HEK293 (cell line): ENCODE measurements around the gene DLX4.

Source experiments
- KLF10 ChIP-seq: fragments of 450-650 bp; IDR thresholded peaks from 2 replicates; pipeline ENCODE4 v1.5.1; 2018; ENCODE audit warnings: missing biosample characterization, mild to moderate bottlenecking, missing genetic modification characterization
- ZBTB1 ChIP-seq: fragments of 450-650 bp; formaldehyde crosslinking; IDR thresholded peaks from 2 replicates; pipeline ENCODE4 v1.5.1; 2016; ENCODE audit warnings: missing biosample characterization, missing genetic modification characterization

- TF ChIP-seq ZBTB1 (tag by site-specific recombination) (no peak), KLF10 (tag by site-specific recombination) (no peak)
Observed at GRCh38 chr17:49949634-49950033, 19.4 kb upstream of the DLX4 start.
